Activated CD8-positive, alpha-beta memory T cell treated with anti-CD3 and anti-CD28 coated beads, Interleukin-2, amount 50 U/mL, for 1 hour (primary cell): Measurements from ENCODE around the gene DNAAF8.

Experiments
- DNase-seq: peaks from one replicate; pipeline ENCODE4 v3.0.0-alpha.2; 2020; ENCODE audit errors: extremely low read depth

Gene DNAAF8

GRCh38 chr16:4695473-4696171 lies 38.7 kb upstream of the DNAAF8 start:
- DNase-seq: no peak

- no peak for DNase-seq
Observed at GRCh38 chr16:4696172-4696904, 38.0 kb upstream of the DNAAF8 start.

- no peak for DNase-seq
Observed at GRCh38 chr16:4696905-4697847, 37.2 kb upstream of the DNAAF8 start.

DNA sequence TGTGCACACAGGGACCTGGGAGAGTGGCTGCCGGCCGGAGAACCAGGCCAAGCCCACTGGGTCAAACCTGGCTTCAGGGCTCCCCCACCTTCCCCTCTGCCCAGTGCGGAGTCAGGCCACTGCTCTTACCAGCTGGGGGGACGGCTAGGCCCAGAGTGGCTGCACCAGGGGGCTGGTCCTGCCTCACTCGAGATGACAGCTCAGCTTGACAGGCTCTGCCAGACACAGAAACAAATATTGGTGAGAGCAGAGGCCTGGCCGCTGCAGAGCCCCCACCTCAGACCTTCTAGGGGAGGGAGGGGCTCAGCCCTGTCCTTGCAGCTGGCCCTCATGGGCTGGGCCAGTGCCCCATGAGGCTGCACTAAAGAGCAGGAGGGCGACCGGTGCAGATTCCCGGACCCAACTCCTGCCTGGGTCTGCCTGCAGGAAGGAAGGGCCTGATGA lies 36.5 kb upstream of the DNAAF8 start:
- no peak for DNase-seq

GRCh38 chr16:4698321-4699045 lies 35.9 kb upstream of the DNAAF8 start:
- DNase-seq: no peak

DNA sequence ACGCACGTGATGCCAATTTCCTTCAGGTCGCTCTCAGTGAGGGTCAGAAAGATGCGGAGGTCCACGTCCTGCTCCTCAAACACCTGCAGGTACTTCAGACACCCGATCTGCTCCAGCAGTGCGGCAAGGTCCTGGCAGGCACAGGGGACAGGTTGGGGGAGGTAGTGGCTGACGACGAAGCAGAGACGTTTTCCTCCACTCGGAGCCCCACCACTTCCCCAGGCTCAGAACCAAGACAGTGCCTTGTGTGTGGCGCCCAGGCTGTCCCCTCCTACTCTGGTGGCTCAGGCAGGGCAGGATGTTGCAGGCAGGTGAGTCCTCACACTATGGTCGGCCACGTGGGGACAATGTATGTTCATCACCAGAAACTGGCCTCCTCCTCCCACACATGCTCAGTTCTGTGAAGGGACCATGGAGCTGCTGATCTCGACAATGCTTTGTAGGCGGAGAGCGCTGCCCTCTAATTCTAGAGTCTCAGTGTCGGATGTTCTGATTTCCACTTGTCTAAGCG lies 35.2 kb upstream of the DNAAF8 start:
- DNase-seq: no peak

GRCh38 chr16:4700380-4700996 lies 33.8 kb upstream of the DNAAF8 start:
- DNase-seq: peak; percentile 20

DNA sequence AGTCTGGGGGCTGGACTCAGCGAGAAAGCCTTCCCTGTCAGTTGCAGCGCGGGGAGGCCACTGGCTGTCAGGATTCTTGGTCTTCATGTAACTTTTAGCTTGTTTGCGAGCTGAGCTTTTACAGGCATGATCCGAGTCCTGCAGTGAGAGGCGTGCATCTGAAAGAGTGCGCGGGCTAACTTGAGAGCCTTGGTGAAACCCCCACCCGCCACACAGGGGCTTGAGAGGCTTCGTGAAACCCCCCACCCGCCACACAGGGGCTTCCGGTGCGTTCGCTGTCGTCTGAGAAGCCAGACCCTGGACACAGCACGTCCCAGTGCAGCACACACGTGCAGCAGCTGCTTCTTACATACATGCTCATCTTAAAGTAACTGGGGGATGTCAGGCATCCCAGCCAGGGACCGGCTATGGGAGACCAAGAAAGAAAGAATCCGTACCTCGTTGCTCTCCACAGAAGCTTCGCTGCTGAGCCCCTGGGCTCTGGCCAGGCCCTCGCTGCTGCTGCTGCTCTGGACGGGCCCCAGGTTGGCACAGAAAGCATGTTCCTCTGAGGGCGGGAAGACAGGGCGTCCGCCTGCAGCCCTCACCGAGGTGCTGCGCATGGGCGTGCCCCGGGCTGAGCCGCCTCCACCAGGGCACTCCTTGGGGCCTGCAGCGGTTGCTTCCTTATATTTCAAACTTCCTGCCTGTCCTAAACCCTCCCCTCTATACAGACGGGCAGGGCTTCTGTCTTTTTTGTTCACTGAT lies 33.2 kb upstream of the DNAAF8 start:
- DNase-seq: no peak

GRCh38 chr16:4701791-4702465 lies 32.4 kb upstream of the DNAAF8 start:
- no peak for DNase-seq

- DNase-seq: no peak
Observed at GRCh38 chr16:4702466-4702808, 31.9 kb upstream of the DNAAF8 start.

- no peak for DNase-seq
Observed at GRCh38 chr16:4703906-4704305, 30.4 kb upstream of the DNAAF8 start.

- DNase-seq: no peak
Observed at GRCh38 chr16:4704491-4704890, 29.8 kb upstream of the DNAAF8 start.

DNA sequence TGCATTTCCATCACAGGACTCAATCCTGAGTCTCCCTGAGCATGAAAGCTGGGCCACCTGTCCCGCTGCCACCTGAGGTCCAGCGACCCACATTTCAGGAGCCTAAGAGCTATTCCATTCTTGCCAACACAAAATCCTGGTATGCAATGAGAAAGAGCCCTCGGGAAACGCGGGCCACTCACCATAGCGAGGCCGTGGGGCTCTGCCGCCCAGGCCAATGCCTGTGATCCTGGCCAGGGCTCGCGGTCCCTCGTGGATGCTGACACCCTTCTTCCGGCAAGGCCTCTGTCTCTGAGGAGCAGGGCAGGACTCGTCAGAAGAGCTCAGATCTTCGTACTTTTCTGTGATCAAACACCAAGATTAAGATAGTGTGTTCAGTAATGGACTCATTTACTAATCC lies 29.4 kb upstream of the DNAAF8 start:
- no peak for DNase-seq

- no peak for DNase-seq
Observed at GRCh38 chr16:4706871-4707270, 27.5 kb upstream of the DNAAF8 start.

DNA sequence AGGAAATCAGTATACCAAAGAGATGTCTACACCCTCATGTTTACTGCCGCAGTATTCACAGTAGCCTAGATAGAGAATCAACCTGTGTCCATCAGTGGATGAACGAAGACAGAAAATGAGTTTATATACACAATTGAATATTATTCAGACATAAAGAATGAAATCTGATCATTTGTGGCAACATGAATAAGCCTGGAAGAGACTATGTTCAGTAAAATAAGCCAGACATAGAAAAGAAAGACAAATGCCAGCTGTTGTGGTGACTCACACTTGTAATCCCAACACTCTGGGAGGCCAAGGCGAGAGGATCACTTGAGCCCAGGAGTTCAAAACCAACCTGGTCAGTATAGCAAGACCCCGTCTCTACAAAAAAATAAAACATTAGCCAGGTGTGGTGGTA lies 24.9 kb upstream of the DNAAF8 start:
- no peak for DNase-seq

- no peak for DNase-seq
Observed at GRCh38 chr16:4713663-4714501, 20.5 kb upstream of the DNAAF8 start.

GRCh38 chr16:4714996-4715395 lies 19.3 kb upstream of the DNAAF8 start:
- no peak for DNase-seq

GRCh38 chr16:4718466-4718865 lies 15.9 kb upstream of the DNAAF8 start:
- DNase-seq: no peak
